GM21786 (cell line): ENCODE measurements around the gene SMARCD1.
"Not testable (repeated sequence)": the region's sequence is repeated elsewhere in the genome, so short reads cannot be mapped to it uniquely, and the experiment has no call there.

Source experiments
- ATAC-seq: cut with Tn5 transposase; IDR thresholded peaks from one replicate; pipeline ENCODE4 v1.9.1; 2021; ENCODE audit not compliant: unreplicated experiment

Gene SMARCD1

DNA sequence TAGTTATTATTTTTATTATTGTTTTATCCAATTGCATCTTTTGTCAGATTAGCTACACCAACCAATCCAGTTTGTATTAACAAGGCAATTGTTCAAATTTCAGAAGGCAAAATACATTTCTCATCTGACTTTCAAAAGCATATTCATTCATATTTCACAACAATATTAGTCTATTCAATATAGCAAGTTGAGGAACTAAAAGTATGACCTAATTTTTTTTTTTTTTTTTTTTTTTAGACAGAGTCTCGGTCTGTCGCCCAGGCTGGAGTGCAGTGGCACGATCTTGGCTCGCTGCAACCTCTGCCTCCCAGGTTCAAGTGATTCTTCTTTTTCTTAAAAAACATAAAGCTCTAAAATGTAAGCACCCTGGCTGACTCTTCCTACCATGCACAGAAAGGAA, 44.1 kb downstream of the SMARCD1 start:
- no peak for ATAC-seq

DNA sequence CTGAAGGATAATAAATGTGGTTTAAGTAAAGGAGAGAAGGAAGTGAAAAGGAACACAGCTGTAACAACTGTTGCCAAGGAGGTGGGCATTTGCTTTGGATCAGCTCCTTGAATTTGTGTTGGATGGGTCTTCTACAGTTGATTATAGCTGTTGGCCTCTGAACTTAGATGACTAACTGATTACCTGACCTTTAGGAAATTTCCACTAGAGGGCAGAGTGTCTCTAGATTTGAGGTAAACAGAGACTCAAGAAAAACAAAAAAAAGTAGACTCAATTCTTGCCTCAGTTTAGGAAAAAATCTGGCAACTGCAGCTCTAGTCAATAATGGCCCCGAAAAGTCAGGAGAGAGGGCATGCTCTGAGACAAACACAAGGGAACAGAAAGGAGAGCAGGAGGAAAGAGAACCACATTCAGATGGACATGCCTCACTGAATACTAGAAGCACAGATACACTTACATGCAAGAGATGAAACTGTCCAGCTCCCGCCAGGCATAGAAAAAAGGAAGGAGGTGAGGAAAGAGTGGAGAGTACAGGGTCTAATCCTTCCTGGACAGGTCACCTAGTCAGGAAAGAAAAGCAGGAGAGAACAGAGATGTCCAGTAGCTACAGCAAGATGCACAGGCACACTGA, 47.5 kb downstream of the SMARCD1 start:
- no peak for ATAC-seq

- no peak for ATAC-seq
These were observed 57.9 kb downstream of the SMARCD1 start for GRCh38 chr12:50142993-50143392.

GRCh38 chr12:50145439-50145838, 60.3 kb downstream of the SMARCD1 start:
- no peak for ATAC-seq

DNA sequence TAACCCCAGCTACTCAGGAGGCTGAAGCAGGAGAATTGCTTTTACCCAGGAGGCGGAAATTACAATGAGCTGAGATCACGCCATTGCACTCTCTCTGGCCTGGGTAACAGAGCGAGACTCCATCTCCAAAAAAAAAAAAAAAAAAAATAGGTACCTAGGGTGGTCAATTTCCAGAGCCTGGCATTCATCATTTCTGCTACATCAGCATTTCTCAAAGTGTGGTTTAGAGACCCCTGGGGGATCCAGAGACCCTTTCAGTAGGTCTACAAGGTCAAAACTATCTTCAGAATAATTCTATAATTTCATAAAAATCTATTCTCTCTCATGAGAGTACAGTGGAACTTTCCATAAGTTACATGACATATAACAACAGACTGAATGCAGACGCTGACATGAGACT, 62.1 kb downstream of the SMARCD1 start:
- ATAC-seq: no peak

- not testable (repeated sequence) for ATAC-seq
These were observed 62.9 kb downstream of the SMARCD1 start for GRCh38 chr12:50148011-50148410.

DNA sequence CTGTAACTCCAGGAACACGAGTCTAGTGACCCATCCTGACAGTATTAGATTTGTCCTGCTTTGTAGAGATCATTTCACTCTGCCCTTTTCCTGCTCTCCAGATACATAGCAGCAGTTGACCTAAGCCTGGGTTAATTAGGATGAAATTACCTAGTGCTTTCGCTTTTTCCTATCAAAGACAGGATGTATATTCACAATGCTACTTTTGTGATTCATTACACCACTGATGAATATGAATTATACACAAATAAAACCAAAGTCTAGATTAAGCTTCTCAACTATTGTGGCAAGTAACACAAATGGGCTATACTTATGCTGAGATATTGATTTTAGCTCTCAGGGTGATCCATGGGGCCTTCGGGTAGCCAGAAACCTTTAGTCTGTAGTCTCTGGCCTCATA, 64.2 kb downstream of the SMARCD1 start:
- ATAC-seq: no peak
